Activated CD4-positive, alpha-beta T cell treated with anti-CD3 and anti-CD28 coated beads, Interleukin-2, amount 50 U/mL, for 48 hours (primary cell): ENCODE data around the gene TNS3.
A peak's percentile ranks its signal among the peaks of the same experiment; 100 is the strongest.

Experiments used
- DNase-seq, 2 experiments: peaks; one replicate each; pipeline ENCODE4 v3.0.0-alpha.2; 2020

Gene TNS3

DNA sequence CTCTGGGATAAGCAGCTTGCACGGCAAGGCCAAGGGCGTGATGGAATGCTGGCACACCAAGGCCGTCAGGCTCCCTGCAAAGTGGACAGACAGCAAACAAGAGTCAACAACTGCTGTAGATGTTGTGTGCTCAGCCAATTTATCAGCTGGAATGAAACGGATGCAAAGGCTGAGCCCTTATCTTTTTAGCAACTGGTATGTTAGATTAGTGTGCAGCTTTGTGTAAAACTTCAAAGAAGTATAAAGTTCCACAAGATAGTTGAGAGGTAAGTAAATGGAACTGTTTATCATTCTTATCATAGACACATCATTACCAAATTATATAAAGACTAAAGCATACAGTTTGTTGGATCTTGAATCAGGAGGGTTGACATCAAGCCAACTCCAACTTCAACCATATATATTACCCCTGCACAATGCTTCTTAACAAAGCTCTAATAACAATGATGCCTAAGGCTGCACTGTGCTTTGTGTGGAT, 289.0 kb downstream of the TNS3 start:
- DNase-seq, result no peak

DNA sequence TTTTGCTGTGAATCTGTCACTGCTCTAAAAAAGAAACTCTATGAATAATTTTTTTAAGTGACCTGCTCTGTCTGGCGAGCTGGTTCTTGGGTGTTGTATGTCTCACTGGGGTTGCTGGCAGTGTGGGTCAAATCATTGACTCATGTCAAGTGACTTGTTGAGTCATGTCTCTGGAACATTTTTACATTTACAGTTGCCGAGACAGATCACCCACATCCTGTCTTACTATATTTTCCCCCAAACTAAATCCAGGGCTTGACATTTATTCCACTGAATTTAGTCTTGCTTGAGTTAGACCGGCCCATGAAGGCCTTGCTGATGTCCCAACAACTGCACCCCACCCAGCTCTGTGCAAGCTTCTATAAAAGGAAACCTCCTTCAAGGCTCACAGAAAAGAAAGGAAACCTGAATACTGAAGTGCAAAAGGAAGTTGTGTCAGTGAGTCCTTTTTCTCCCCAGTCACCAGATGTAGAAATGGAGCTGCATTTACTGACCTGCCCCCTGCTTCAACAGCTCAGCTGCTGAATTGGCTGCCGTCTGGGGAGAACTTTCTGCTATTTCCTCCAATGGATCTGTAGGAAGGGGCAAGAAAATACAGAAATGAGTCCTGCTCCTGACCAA, 290.3 kb downstream of the TNS3 start:
- DNase-seq, result peak; percentile 7 to 24

GRCh38 chr7:47290867-47291266, 291.0 kb downstream of the TNS3 start:
- DNase-seq, result no peak

DNA sequence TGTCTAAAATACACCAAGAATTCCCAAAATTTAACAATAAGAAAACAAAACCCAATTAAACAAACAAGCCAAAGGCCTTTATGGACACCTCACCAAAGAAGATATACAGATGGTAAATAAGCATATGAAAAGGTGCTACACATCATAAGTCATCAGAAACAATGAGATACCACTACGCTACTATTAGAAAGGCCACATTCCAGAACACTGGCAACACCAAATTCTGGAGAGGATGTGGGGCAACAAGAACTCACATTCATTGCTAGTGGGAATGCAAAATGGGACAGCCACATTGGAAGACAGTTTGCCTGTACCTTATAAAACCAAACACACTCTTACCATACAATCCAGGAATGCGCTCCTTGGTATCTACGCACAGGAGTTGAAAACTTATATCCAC, 291.4 kb downstream of the TNS3 start:
- DNase-seq, result no peak

GRCh38 chr7:47288060-47288459, 293.9 kb downstream of the TNS3 start:
- no peak for DNase-seq

DNA sequence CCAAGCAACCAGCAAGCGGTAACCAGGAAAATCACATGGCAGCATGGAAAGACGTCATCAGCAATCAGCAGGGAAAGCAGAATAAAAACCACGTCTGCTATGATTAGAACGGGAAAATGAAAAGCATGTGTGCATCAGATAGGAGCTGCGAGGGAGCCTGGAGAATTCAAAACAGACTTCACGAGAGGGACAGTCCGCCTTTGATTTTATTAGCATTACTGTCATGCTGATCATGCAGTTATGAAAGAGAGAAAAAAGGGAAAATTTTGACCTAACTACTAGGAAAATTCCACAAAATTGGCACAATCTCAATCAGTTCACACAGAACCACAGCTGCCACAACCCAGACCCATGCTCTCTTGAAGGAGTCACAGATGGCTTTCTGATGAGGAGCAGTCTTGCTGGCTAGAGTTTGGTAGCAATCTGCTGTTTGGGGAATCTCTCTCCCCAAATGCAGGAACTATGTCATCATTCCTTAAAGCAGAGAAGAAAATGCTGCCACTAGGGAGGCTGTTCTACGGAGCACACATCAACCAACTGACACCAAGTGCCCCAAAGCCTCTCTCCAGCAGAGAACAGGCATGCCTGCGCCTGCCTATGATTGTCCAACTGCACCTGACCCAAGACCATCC, 295.9 kb downstream of the TNS3 start:
- DNase-seq, result no peak

GRCh38 chr7:47284691-47285635, 296.9 kb downstream of the TNS3 start:
- no peak for DNase-seq

DNA sequence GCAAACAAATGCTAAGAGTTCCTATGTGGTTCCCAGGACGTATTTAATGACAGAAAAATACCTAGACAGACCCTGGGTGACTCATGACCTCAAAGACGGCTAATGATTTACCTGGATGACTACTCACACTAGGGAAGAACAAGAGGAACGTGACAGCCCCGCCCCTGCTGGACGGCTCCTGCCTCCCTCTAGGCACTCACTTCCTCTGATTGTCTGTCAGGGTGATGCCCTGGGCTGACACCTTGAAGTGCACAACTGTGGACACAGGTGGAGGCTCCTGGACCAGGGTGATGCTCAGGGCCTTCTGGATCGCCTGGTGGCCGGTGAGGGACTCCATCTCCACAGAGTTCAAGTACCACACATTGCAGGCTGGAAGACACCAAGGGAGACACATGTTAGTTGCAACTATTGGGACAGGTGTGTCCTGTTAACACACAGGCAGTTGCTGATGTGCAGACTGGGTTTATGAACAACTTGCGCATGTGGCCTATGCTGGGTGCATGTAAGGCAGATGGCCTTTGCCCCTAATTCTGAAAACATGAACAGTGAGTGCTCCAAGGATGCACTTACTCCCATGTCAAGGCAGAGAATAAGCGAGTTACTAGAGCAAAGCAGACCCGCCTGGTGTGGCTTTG, 298.3 kb downstream of the TNS3 start:
- no peak for DNase-seq

GRCh38 chr7:47282790-47283496, 299.0 kb downstream of the TNS3 start:
- DNase-seq, result no peak

- DNase-seq, result no peak
These were observed 299.8 kb downstream of the TNS3 start for GRCh38 chr7:47281966-47282643.

- DNase-seq, result no peak
These were observed 300.8 kb downstream of the TNS3 start for GRCh38 chr7:47281161-47281560.

DNA sequence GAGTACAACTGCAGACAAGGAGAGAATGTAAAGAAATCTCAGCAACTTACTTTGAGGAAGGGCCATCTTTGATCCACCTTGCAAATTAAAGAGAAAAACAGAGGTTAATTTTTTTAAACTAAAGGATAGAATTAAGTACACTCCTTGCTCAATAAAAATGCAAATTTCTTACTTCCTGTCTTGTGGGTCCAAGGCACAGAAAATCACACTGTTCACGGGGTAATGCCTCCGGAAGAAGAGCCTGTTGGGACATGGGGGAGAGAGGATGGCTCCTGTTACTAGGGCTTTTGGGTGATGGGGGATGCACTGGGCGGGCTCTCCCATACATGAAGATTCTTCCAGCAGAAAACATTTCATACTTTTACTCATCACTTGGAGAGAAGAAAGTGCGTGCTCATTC, 301.8 kb downstream of the TNS3 start:
- DNase-seq, result no peak

- DNase-seq, result no peak
These were observed 303.9 kb downstream of the TNS3 start for GRCh38 chr7:47278043-47278442.

DNA sequence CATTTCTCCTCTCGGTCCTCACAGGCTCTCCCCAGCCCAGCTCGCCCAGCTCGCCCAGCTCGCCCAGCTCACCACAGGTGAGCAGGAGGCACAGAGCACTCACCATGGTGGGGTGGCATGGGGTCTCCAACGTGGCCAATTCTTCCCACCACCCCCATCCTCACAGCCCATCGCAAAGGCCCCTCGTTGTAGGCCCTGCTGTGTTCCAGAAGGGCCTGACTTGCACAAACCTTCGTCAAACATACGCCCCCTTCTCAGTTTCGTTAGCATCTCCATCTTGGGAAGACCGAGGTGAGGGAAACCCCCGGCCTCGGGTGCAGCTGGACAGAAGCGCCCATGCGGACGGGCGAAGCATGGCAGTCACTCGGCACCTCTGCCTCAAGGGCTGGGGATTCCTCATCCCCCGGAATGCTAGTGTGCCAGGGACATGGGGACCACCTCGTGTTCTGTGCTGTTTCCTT, 304.6 kb downstream of the TNS3 start:
- no peak for DNase-seq

DNA sequence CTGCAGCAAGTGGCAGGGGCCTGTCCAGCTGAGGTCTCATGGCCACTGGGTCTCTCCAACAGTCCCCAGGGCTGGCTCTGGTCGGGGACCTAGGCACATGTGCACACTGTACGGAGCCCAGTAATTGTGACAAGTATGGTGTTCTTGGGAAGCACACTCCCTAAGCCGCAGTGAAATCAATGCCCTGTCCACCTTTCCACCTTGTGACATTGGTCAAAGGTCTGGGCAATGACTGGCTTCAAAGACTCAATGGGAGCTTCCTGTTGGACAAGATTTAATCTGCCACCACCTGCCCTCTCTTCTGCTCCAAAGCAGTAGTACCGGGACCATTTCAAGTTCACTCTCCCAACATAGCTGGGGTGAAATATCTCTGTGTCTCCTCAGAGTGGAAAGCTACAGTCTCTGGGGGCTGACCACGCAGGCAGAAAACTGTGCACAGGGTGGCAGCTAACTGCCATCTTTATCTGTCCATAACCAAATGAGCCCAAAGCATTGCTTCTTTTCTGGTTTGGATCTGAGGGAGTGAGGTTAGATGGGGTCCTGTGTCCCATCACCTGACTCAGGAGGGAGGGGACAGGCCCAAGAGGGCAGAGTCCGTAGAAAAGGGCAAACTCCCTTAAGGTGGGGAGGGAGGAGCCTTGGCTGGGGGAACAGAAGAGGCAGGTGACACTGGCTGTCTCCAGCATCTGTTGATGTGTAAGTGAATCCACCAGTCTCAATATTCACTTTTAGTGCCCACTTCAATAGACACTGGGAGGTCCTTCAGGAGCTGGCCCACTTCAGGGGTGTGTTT, 307.7 kb downstream of the TNS3 start:
- DNase-seq, result no peak

GRCh38 chr7:47273088-47273487, 308.8 kb downstream of the TNS3 start:
- DNase-seq, result no peak

GRCh38 chr7:47271749-47272148, 310.2 kb downstream of the TNS3 start:
- DNase-seq, result no peak

GRCh38 chr7:47268851-47269836, 312.8 kb downstream of the TNS3 start:
- no peak for DNase-seq

DNA sequence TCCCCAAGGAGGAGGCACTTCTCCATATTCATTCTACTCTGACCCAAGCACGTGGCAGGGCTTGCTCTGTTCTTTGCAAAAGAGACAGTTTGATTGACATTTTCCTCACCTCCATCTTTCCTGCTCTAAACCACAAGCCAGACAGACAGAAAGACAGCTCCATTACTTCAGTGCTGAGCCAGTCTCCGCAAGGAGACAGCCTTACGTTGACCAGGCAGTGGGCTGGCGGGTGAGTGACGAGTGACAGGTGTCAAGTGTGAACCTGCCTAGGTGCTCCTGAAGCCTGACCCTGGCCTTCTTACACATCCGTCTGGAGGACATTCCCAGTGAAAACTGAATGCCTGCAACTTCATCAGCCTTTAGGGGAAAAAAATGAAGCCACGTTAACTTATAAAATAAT, 314.6 kb downstream of the TNS3 start:
- DNase-seq, result no peak

- DNase-seq, result no peak
These were observed 315.1 kb downstream of the TNS3 start for GRCh38 chr7:47266799-47267198.
